H9 (cell line): ENCODE data around the gene BUD13. TPM values are rescaled to one million over a fixed set of nuclear protein-coding genes. Genes with fewer than 3 reads are reported as not detected.

Experiments used
- DNase-seq: peaks from one replicate; pipeline ENCODE4 v3.0.0-alpha.2; 2017
- H2AFZ ChIP-seq: one replicate; pipeline ENCODE4 v1.6.1; 2013; ENCODE audit warnings: mild to moderate bottlenecking, low read length, control low read depth, moderate library complexity
- H2AK5ac ChIP-seq: 2 replicates; pipeline ENCODE4 v1.6.1; 2013; ENCODE audit warnings: low read length, control low read depth, mixed read lengths; ENCODE audit not compliant: insufficient read length
- H2BK120ac ChIP-seq: one replicate; pipeline ENCODE4 v1.6.1; 2013; ENCODE audit warnings: low read depth, mild to moderate bottlenecking, low read length, control low read depth, inconsistent platforms; ENCODE audit not compliant: poor library complexity, severe bottlenecking
- H2BK12ac ChIP-seq: 2 replicates; pipeline ENCODE4 v1.6.1; 2013; ENCODE audit warnings: low read length, control low read depth, mixed read lengths, low read depth; ENCODE audit not compliant: insufficient read length
- H2BK15ac ChIP-seq: 2 replicates; pipeline ENCODE4 v1.6.1; 2013; ENCODE audit warnings: low read depth, low read length, control low read depth
- H2BK20ac ChIP-seq: one replicate; pipeline ENCODE4 v1.6.1; 2013; ENCODE audit warnings: low read depth, mild to moderate bottlenecking, low read length, control low read depth, inconsistent platforms; ENCODE audit not compliant: poor library complexity, severe bottlenecking
- H2BK5ac ChIP-seq: 2 replicates; pipeline ENCODE4 v1.6.1; 2013; ENCODE audit warnings: low read length, control low read depth, mixed read lengths; ENCODE audit not compliant: insufficient read length
- H3K14ac ChIP-seq: 2 replicates; pipeline ENCODE4 v1.6.1; 2013; ENCODE audit warnings: low read length, control low read depth; ENCODE audit not compliant: insufficient read depth
- H3K18ac ChIP-seq: 2 replicates; pipeline ENCODE4 v1.6.1; 2013; ENCODE audit warnings: low read depth, mild to moderate bottlenecking, mixed read lengths, low read length, control low read depth; ENCODE audit not compliant: insufficient read length
- H3K23ac ChIP-seq: 2 replicates; pipeline ENCODE4 v1.6.1; 2013; ENCODE audit warnings: low read length, control low read depth, mixed read lengths, low read depth; ENCODE audit not compliant: insufficient read length
- H3K23me2 ChIP-seq: 2 replicates; pipeline ENCODE4 v1.6.1; 2013; ENCODE audit warnings: low read depth, mild to moderate bottlenecking, mixed read lengths, low read length, control low read depth; ENCODE audit not compliant: insufficient read length, poor library complexity, severe bottlenecking
- H3K27ac ChIP-seq: 2 replicates; pipeline ENCODE4 v1.5.1; 2013; ENCODE audit warnings: low read length, control low read depth, mixed read lengths, low read depth; ENCODE audit not compliant: insufficient read length
- H3K27me3 ChIP-seq: 2 replicates; pipeline ENCODE4 v1.6.1; 2013; ENCODE audit warnings: low read length, control low read depth, inconsistent platforms; ENCODE audit not compliant: insufficient read depth
- H3K4ac ChIP-seq: 2 replicates; pipeline ENCODE4 v1.6.1; 2013; ENCODE audit warnings: low read depth, mild to moderate bottlenecking, control low read depth, inconsistent platforms, low read length, moderate library complexity
- H3K4me1 ChIP-seq: 2 replicates; pipeline ENCODE4 v1.6.1; 2013; ENCODE audit warnings: low read length, control low read depth, inconsistent platforms; ENCODE audit not compliant: insufficient read depth
- H3K4me2 ChIP-seq: 2 replicates; pipeline ENCODE4 v1.6.1; 2013; ENCODE audit warnings: low read length, control low read depth, mixed read lengths; ENCODE audit not compliant: insufficient read length, insufficient read depth
- H3K56ac ChIP-seq: 2 replicates; pipeline ENCODE4 v1.6.1; 2013; ENCODE audit warnings: low read depth, mild to moderate bottlenecking, mixed read lengths, low read length, control low read depth; ENCODE audit not compliant: insufficient read length
- H3K79me1 ChIP-seq: 2 replicates; pipeline ENCODE4 v1.6.1; 2013; ENCODE audit warnings: low read depth, mild to moderate bottlenecking, moderate library complexity, low read length, control low read depth, inconsistent platforms; ENCODE audit not compliant: insufficient read depth, poor library complexity, severe bottlenecking
- H3K79me2 ChIP-seq: 2 replicates; pipeline ENCODE4 v1.6.1; 2013; ENCODE audit warnings: low read length, control low read depth, inconsistent platforms; ENCODE audit not compliant: insufficient read depth
- H3K9ac ChIP-seq: 2 replicates; pipeline ENCODE4 v1.6.1; 2013; ENCODE audit warnings: low read length, control low read depth, mixed read lengths; ENCODE audit not compliant: insufficient read length; ENCODE audit errors: extremely low read depth
- H3K9me3 ChIP-seq: one replicate; pipeline ENCODE4 v1.6.1; 2013; ENCODE audit warnings: low read depth, low read length, inconsistent platforms; ENCODE audit not compliant: control insufficient read depth
- H3T11ph ChIP-seq: one replicate; pipeline ENCODE4 v1.6.1; 2013; ENCODE audit warnings: mild to moderate bottlenecking, low read length, control low read depth, inconsistent platforms
- H4K20me1 ChIP-seq: one replicate; pipeline ENCODE4 v1.6.1; 2013; ENCODE audit not compliant: control insufficient read depth, insufficient read length, insufficient read depth
- H4K5ac ChIP-seq: 2 replicates; pipeline ENCODE4 v1.6.1; 2013; ENCODE audit warnings: low read depth, mild to moderate bottlenecking, mixed read lengths, low read length, control low read depth; ENCODE audit not compliant: insufficient read length
- H4K8ac ChIP-seq: replicated peaks from 2 replicates; pipeline ENCODE4 v1.6.1; 2013; ENCODE audit warnings: low read length, control low read depth, mixed read lengths, low read depth; ENCODE audit not compliant: insufficient read length
- H4K91ac ChIP-seq: 2 replicates; pipeline ENCODE4 v1.6.1; 2013; ENCODE audit warnings: low read depth, mild to moderate bottlenecking, moderate library complexity, mixed read lengths, low read length, control low read depth; ENCODE audit not compliant: insufficient read length
- H3K27ac Mint-ChIP-seq, 3 experiments: 2 replicates in 2 of 3; 3 replicates in 1 of 3; pipeline ENCODE4 v1.8.0; 2020 to 2021; ENCODE audit warnings: mixed read lengths in 3 of 3, mild to moderate bottlenecking in 1 of 3, moderate library complexity in 1 of 3
- H3K27me3 Mint-ChIP-seq: 2 replicates; pipeline ENCODE4 v1.8.0; 2021; ENCODE audit warnings: low read depth, mild to moderate bottlenecking, moderate library complexity, mixed read lengths
- H3K36me3 Mint-ChIP-seq, 3 experiments: 2 replicates in 2 of 3; 3 replicates in 1 of 3; pipeline ENCODE4 v1.8.0; 2020 to 2021; ENCODE audit warnings: low read depth in 3 of 3, mixed read lengths in 3 of 3; ENCODE audit not compliant: insufficient read depth in 1 of 3
- H3K4me1 Mint-ChIP-seq, 2 experiments: 2 replicates each; pipeline ENCODE4 v1.8.0; 2020; ENCODE audit warnings: mixed read lengths in 2 of 2
- H3K4me3 Mint-ChIP-seq, 2 experiments: 2 replicates in 1 of 2; 3 replicates in 1 of 2; pipeline ENCODE4 v1.8.0; 2020 to 2021; ENCODE audit warnings: mild to moderate bottlenecking in 2 of 2, mixed read lengths in 2 of 2, moderate library complexity in 1 of 2
- H3K9me3 Mint-ChIP-seq, 2 experiments: 2 replicates in 1 of 2; 3 replicates in 1 of 2; pipeline ENCODE4 v1.8.0; 2020; ENCODE audit warnings: mild to moderate bottlenecking in 2 of 2, mixed read lengths in 2 of 2, moderate library complexity in 1 of 2
- WGBS: extraction: QIAGEN DNeasy Blood & Tissue Kit; methylation state at CpG from one replicate; pipeline ENCODE4 v1.1.7; 2013; ENCODE audit warnings: missing lambda C conversion rate, low lambda C conversion rate, mixed read lengths; ENCODE audit not compliant: insufficient read length; ENCODE audit errors: extremely low coverage; 5-methylcytosine and 5-hydroxymethylcytosine counted together
- total RNA-seq: library from RNA; stranded (reverse); gene quantifications from 2 replicates; pipeline ENCODE4 v1.2.1, GENCODE V29; 2021
- TF ChIP-seq, protein P1 (sequence below): fragments of 200-600 bp; sonication (generic); conservative IDR thresholded peaks from 3 replicates; pipeline ENCODE4 v1.8.0; 2021; ENCODE audit warnings: antibody characterized with exemption, mild to moderate bottlenecking

Gene BUD13
- total RNA-seq, 1 experiment from 2014 or later, result 30.0 TPM

DNA sequence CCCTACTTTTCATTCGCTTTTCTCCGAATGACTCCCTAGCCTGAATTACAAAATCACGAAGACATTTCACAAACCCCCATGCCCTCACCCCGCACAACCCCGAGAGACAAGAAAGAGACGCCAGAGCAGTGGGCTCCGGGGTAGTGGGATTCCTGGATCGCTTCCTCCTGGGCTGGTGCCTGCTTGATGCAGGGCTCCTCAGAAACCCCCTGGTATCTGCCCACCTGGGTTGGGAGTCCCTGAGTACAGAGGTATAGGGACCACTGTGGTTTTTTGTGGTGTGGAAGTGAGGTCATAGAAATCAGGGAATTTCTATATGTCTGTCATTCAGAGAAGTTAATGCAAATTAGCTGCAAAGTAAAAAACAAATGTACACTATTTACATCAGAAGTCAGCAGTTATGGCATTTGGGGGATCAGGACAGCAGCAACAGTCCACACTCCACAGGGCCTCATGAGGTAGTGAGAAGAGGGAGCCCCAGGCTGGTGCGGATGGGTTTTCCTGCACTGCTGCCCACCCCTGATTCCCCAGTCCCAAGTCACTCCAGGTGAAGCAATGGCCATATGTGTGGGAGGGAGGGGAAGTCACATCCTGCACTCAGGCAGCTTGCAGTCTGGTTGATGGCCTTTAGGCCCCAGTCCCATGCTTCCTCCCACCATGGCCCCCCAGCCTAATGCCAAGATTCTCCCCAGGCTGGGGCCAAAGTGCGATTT lies 39.6 kb downstream of the BUD13 start:
- H3K56ac ChIP-seq, result no peak overlapping the region
- no peak for DNase-seq
- Mint-ChIP-seq H3K4me1 (peaks cover 30 to 39% of the 10 kb centered on the region in 2 experiments), H3K9me3 (no peaks in the 10 kb centered on the region; a peak in 1 of 5 replicates), H3K27me3 (peaks cover 7% of the 10 kb centered on the region), H3K27ac (peak overlapping the region in 1 of 3 experiments; percentile 89; a peak in 1 of 7 replicates), H3K4me3 (no peak overlapping the region; a peak in 1 of 5 replicates), H3K36me3 (no peaks in the 10 kb centered on the region)
- H4K91ac ChIP-seq, result no peak overlapping the region
- no peak overlapping the region for H2BK5ac ChIP-seq
- no peak overlapping the region for H2BK12ac ChIP-seq
- WGBS, result no CpG with 5 or more reads among the region's 10 CpGs
- TF ChIP-seq, protein P1, sequence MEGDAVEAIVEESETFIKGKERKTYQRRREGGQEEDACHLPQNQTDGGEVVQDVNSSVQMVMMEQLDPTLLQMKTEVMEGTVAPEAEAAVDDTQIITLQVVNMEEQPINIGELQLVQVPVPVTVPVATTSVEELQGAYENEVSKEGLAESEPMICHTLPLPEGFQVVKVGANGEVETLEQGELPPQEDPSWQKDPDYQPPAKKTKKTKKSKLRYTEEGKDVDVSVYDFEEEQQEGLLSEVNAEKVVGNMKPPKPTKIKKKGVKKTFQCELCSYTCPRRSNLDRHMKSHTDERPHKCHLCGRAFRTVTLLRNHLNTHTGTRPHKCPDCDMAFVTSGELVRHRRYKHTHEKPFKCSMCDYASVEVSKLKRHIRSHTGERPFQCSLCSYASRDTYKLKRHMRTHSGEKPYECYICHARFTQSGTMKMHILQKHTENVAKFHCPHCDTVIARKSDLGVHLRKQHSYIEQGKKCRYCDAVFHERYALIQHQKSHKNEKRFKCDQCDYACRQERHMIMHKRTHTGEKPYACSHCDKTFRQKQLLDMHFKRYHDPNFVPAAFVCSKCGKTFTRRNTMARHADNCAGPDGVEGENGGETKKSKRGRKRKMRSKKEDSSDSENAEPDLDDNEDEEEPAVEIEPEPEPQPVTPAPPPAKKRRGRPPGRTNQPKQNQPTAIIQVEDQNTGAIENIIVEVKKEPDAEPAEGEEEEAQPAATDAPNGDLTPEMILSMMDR, result no peak
- no peak overlapping the region for H2BK15ac ChIP-seq
- no peak overlapping the region for H2BK20ac ChIP-seq
- H3K79me2 ChIP-seq, result no peaks in the 10 kb centered on the region
- no peaks in the 10 kb centered on the region for H4K20me1 ChIP-seq
- no peak overlapping the region for H3K14ac ChIP-seq
- H4K8ac ChIP-seq, result no peak overlapping the region
- no peak overlapping the region for H4K5ac ChIP-seq
- no peak overlapping the region for H3K4ac ChIP-seq
- no peaks in the 10 kb centered on the region for H3K9me3 ChIP-seq
- H3K4me2 ChIP-seq, result no peak overlapping the region
- H2AK5ac ChIP-seq, result no peak overlapping the region
- H3K9ac ChIP-seq, result no peak overlapping the region
- no peaks in the 10 kb centered on the region; the same call in 1 of the 2 replicates for H3K27me3 ChIP-seq
- no peak overlapping the region for H3K23ac ChIP-seq
- no peak overlapping the region for H2BK120ac ChIP-seq
- H3T11ph ChIP-seq, result no peak overlapping the region
- H3K79me1 ChIP-seq, result no peaks in the 10 kb centered on the region
- no peaks in the 10 kb centered on the region; the same call in 1 of the 2 replicates for H3K4me1 ChIP-seq
- no peak overlapping the region for H2AFZ ChIP-seq
- H3K23me2 ChIP-seq, result peaks cover 4% of the 10 kb centered on the region
- no peak overlapping the region for H3K18ac ChIP-seq
- no peak overlapping the region for H3K27ac ChIP-seq
